Measurements from ENCODE around the gene AVPR2. TPM values are rescaled to one million over a fixed set of nuclear protein-coding genes. Genes with fewer than 3 reads are reported as not detected.

Gene AVPR2
- total and polyA plus RNA-seq, 5 donors, result 1.6 to 4.1 (median 2.7) TPM

- ATAC-seq, result peak in 1 of 2 donors; percentile 8
- 30% methylated on average over 13 of the region's 13 CpGs for WGBS
- H3K27me3 ChIP-seq (ENCODE audit: control insufficient read depth, insufficient read depth), result no peaks in the 10 kb centered on the region
Observed at GRCh38 chrX:153886915-153887314, 17.6 kb upstream of the AVPR2 start.

GRCh38 chrX:153887385-153887784, 17.1 kb upstream of the AVPR2 start:
- H3K27me3 ChIP-seq (ENCODE audit: control insufficient read depth, insufficient read depth), result no peaks in the 10 kb centered on the region
- ATAC-seq (peak in 1 of 2 donors; percentile 40), DNase-seq (no peak)
- H3K27ac ChIP-seq (ENCODE audit: low read length), result no peak overlapping the region
- no peaks in the 10 kb centered on the region for H3K9me3 ChIP-seq (ENCODE audit: control insufficient read depth, low read length)
- no peaks in the 10 kb centered on the region for H3K4me1 ChIP-seq (ENCODE audit: control insufficient read depth, insufficient read depth, low read length)
- WGBS, result 66% methylated on average over 8 of the region's 8 CpGs
- H3K4me3 ChIP-seq (ENCODE audit: low read length), result no peak overlapping the region
- intact Hi-C loops (cut with DNase I), result no loop called here

More at GRCh38 chrX:153886915-153887314, 17.6 kb upstream of the AVPR2 start:
- Histone ChIP-seq H3K4me1 (ENCODE audit: control insufficient read depth, insufficient read depth, low read length) (no peaks in the 10 kb centered on the region), H3K4me3 (ENCODE audit: low read length) (no peak overlapping the region), H3K27ac (ENCODE audit: low read length) (no peak overlapping the region), H3K9me3 (ENCODE audit: control insufficient read depth, low read length) (no peaks in the 10 kb centered on the region)
- intact Hi-C loops (cut with DNase I), result no loop called here
- no peak for DNase-seq

- H3K4me3 ChIP-seq (ENCODE audit: low read length), result no peak overlapping the region
- no peak for ATAC-seq
- no peak for DNase-seq
- H3K27me3 ChIP-seq (ENCODE audit: control insufficient read depth, insufficient read depth), result no peaks in the 10 kb centered on the region
- H3K27ac ChIP-seq (ENCODE audit: low read length), result no peak overlapping the region
- H3K4me1 ChIP-seq (ENCODE audit: control insufficient read depth, insufficient read depth, low read length), result no peaks in the 10 kb centered on the region
- 66% methylated on average over 6 of the region's 6 CpGs for WGBS
- no peaks in the 10 kb centered on the region for H3K9me3 ChIP-seq (ENCODE audit: control insufficient read depth, low read length)
- intact Hi-C loops (cut with DNase I), result no loop called here
Observed at GRCh38 chrX:153888344-153888743, 16.1 kb upstream of the AVPR2 start.

- H3K27me3 ChIP-seq (ENCODE audit: control insufficient read depth, insufficient read depth), result no peaks in the 10 kb centered on the region
- intact Hi-C loops (cut with DNase I), result no loop called here
Observed at GRCh38 chrX:153889123-153889522, 15.3 kb upstream of the AVPR2 start.

GRCh38 chrX:153897899-153898298, 6.6 kb upstream of the AVPR2 start:
- H3K27me3 ChIP-seq (ENCODE audit: control insufficient read depth, insufficient read depth), result no peaks in the 10 kb centered on the region
- DNase-seq (no peak), ATAC-seq (no peak)
- H3K9me3 ChIP-seq (ENCODE audit: control insufficient read depth, low read length), result no peaks in the 10 kb centered on the region
- H3K27ac ChIP-seq (ENCODE audit: low read length), result no peak overlapping the region
- intact Hi-C loops (cut with DNase I), result no loop called here
- no peaks in the 10 kb centered on the region for H3K4me1 ChIP-seq (ENCODE audit: control insufficient read depth, insufficient read depth, low read length)
- no peak overlapping the region for H3K4me3 ChIP-seq (ENCODE audit: low read length)

More at GRCh38 chrX:153889123-153889522, 15.3 kb upstream of the AVPR2 start:
- Histone ChIP-seq H3K4me1 (ENCODE audit: control insufficient read depth, insufficient read depth, low read length) (no peaks in the 10 kb centered on the region), H3K27ac (ENCODE audit: low read length) (no peak overlapping the region), H3K4me3 (ENCODE audit: low read length) (no peak overlapping the region), H3K9me3 (ENCODE audit: control insufficient read depth, low read length) (no peaks in the 10 kb centered on the region)
- WGBS, result 93% methylated on average over 6 of the region's 6 CpGs
- no peak for DNase-seq
- ATAC-seq, result no peak

GRCh38 chrX:153900831-153901752, 3.4 kb upstream of the AVPR2 start:
- DNase-seq (peak in 2 of 3 donors; percentile 63 to 65), ATAC-seq (peak; percentile 46 to 54)
- Histone ChIP-seq H3K4me3 (ENCODE audit: low read length) (no peak overlapping the region), H3K27me3 (ENCODE audit: control insufficient read depth, insufficient read depth) (no peaks in the 10 kb centered on the region), H3K9me3 (ENCODE audit: control insufficient read depth, low read length) (no peaks in the 10 kb centered on the region), H3K27ac (ENCODE audit: low read length) (peak overlapping the region; percentile 48), H3K4me1 (ENCODE audit: control insufficient read depth, insufficient read depth, low read length) (no peaks in the 10 kb centered on the region)
- intact Hi-C loops (cut with DNase I), result loop anchor here in 1 of 4 donors (10.0 kb wide), 1 partner anchor 96 kb away; no protein-coding TSS in a partner anchor
- 19% methylated on average over 26 of the region's 26 CpGs for WGBS

- no peak overlapping the region for H3K27ac ChIP-seq (ENCODE audit: low read length)
- no peaks in the 10 kb centered on the region for H3K27me3 ChIP-seq (ENCODE audit: control insufficient read depth, insufficient read depth)
- WGBS, result 37% methylated on average over 8 of the region's 8 CpGs
Observed at GRCh38 chrX:153901753-153902140, 2.7 kb upstream of the AVPR2 start.

GRCh38 chrX:153902385-153902784, 2.1 kb upstream of the AVPR2 start:
- ATAC-seq, result no peak
- DNase-seq, result no peak
- H3K4me3 ChIP-seq (ENCODE audit: low read length), result no peak overlapping the region
- WGBS, result 58% methylated on average over 10 of the region's 10 CpGs
- intact Hi-C loops (cut with DNase I), result loop anchor here in 1 of 4 donors (10.0 kb wide), 1 partner anchor 98 kb away; no protein-coding TSS in a partner anchor
- H3K27ac ChIP-seq (ENCODE audit: low read length), result no peak overlapping the region
- no peaks in the 10 kb centered on the region for H3K27me3 ChIP-seq (ENCODE audit: control insufficient read depth, insufficient read depth)
- no peaks in the 10 kb centered on the region for H3K4me1 ChIP-seq (ENCODE audit: control insufficient read depth, insufficient read depth, low read length)
- no peaks in the 10 kb centered on the region for H3K9me3 ChIP-seq (ENCODE audit: control insufficient read depth, low read length)

More at GRCh38 chrX:153901753-153902140, 2.7 kb upstream of the AVPR2 start:
- no peaks in the 10 kb centered on the region for H3K9me3 ChIP-seq (ENCODE audit: control insufficient read depth, low read length)
- H3K4me3 ChIP-seq (ENCODE audit: low read length), result no peak overlapping the region
- no peak for DNase-seq
- H3K4me1 ChIP-seq (ENCODE audit: control insufficient read depth, insufficient read depth, low read length), result no peaks in the 10 kb centered on the region
- intact Hi-C loops (cut with DNase I), result loop anchor here in 1 of 4 donors (10.0 kb wide), 1 partner anchor 97 kb away; no protein-coding TSS in a partner anchor
- no peak for ATAC-seq

GRCh38 chrX:153903238-153903980, 1.1 kb upstream of the AVPR2 start:
- DNase-seq, result peak in 2 of 3 donors; percentile 76
- Histone ChIP-seq H3K9me3 (ENCODE audit: control insufficient read depth, low read length) (no peaks in the 10 kb centered on the region), H3K4me3 (ENCODE audit: low read length) (no peak overlapping the region), H3K4me1 (ENCODE audit: control insufficient read depth, insufficient read depth, low read length) (no peaks in the 10 kb centered on the region), H3K27ac (ENCODE audit: low read length) (no peak overlapping the region), H3K27me3 (ENCODE audit: control insufficient read depth, insufficient read depth) (no peaks in the 10 kb centered on the region)
- peak; percentile 42 to 48 for ATAC-seq
- 53% methylated on average over 18 of the region's 18 CpGs for WGBS
- intact Hi-C loops (cut with DNase I), result loop anchor here in 1 of 4 donors (10.0 kb wide), 1 partner anchor 99 kb away; no protein-coding TSS in a partner anchor

GRCh38 chrX:153905481-153906095, 1.1 kb downstream of the AVPR2 start:
- WGBS, result 87% methylated on average over 32 of the region's 32 CpGs
- intact Hi-C loops (cut with DNase I), result loop anchor here in 1 of 4 donors (10.0 kb wide), 1 partner anchor 101 kb away; no protein-coding TSS in a partner anchor
- H3K27ac ChIP-seq (ENCODE audit: low read length), result no peak overlapping the region

More at GRCh38 chrX:153905481-153906095, 1.1 kb downstream of the AVPR2 start:
- Histone ChIP-seq H3K9me3 (ENCODE audit: control insufficient read depth, low read length) (no peaks in the 10 kb centered on the region), H3K4me1 (ENCODE audit: control insufficient read depth, insufficient read depth, low read length) (no peaks in the 10 kb centered on the region), H3K4me3 (ENCODE audit: low read length) (no peak overlapping the region), H3K27me3 (ENCODE audit: control insufficient read depth, insufficient read depth) (no peaks in the 10 kb centered on the region)
- DNase-seq (no peak), ATAC-seq (no peak)
